Measurements from ENCODE around the gene TRABD2A.

The TRABD2A gene

GRCh38 chr2:84846741-84847142 lies 34.1 kb downstream of the TRABD2A start:
- TF ChIP-seq, protein P1, sequence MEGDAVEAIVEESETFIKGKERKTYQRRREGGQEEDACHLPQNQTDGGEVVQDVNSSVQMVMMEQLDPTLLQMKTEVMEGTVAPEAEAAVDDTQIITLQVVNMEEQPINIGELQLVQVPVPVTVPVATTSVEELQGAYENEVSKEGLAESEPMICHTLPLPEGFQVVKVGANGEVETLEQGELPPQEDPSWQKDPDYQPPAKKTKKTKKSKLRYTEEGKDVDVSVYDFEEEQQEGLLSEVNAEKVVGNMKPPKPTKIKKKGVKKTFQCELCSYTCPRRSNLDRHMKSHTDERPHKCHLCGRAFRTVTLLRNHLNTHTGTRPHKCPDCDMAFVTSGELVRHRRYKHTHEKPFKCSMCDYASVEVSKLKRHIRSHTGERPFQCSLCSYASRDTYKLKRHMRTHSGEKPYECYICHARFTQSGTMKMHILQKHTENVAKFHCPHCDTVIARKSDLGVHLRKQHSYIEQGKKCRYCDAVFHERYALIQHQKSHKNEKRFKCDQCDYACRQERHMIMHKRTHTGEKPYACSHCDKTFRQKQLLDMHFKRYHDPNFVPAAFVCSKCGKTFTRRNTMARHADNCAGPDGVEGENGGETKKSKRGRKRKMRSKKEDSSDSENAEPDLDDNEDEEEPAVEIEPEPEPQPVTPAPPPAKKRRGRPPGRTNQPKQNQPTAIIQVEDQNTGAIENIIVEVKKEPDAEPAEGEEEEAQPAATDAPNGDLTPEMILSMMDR (IDR thresholded peaks at IDR 0.05; ENCODE audit: low read depth, low read length), result no peak
- H3K4me3 ChIP-seq (ENCODE audit: low read depth, low read length), result no peak overlapping the region

DNA sequence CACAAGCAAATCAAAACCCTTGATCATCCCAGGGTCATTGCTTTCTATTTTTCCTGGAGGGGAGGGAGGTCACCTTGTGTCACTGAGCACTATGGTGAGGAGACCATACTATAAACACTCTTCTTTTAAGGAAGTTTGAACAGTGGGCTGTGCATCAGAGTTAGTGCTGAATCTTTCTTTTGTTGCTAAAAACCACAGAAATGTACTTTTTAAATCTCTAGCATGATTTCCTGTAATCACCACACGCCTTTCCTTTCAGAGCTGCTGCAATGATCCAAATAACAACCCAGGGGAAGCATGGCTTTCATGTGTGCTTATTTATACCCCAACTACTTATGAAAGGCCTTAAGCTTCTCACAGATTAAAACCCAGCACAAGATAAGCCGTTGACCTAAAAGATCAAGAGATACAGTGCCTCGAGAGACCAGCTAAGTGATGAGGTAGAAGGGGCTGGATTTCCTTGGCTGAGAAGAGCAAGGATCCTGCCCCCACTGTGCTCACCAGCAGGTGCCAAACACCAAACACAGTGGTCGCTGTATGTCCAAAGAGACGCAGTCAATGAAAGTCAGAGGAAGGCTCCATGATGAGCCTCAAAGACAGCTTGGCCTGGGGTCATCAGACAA lies 34.7 kb downstream of the TRABD2A start:
- TF ChIP-seq, protein P1 (IDR thresholded peaks at IDR 0.05; ENCODE audit: low read depth, low read length), result no peak
- no peak overlapping the region for H3K4me3 ChIP-seq (ENCODE audit: low read depth, low read length)

DNA sequence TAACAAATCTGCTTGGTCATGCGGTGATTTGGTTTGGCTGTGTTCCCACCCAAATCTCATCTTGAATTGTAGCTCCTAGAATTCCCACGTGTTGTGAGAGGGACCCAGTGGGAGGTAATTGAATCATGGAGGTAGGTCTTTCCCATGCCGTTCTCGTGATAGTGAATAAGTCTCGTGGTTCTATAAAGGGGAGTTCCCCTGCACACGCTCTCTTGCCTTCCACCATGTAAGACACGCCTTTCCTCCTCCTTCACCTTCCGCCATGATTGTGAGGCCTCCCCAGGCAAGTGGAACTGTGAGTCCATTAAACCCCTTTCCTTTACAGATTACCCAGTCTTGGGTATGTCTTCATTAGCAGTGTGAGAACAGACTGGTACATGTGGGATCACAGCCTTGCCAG lies 36.7 kb downstream of the TRABD2A start:
- H3K4me3 ChIP-seq (ENCODE audit: low read depth, low read length), result no peak overlapping the region
- TF ChIP-seq, protein P1 (IDR thresholded peaks at IDR 0.05; ENCODE audit: low read depth, low read length), result no peak

- no peak overlapping the region for H3K4me3 ChIP-seq (ENCODE audit: low read depth, low read length)
- TF ChIP-seq, protein P1 (IDR thresholded peaks at IDR 0.05; ENCODE audit: low read depth, low read length), result no peak
Observed at GRCh38 chr2:84841577-84841976, 39.3 kb downstream of the TRABD2A start.

DNA sequence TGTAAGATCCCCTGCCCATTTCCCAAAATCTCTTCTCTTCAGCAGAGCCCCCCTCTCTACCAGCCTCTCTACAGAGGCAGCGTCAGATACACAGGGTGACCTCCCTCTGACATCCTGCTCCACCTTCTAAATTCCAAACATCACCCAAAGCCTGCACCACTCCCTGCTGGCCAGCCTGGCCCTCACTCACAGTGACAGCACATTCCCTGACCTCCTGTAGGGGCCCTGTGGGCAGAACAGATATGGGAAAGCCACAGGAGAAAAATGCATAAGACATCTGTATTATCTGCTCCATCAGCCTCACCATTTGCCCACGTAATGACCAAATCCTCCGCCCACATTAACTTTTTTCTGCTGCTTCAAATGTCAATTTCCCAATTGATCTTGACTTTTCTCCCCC lies 40.6 kb downstream of the TRABD2A start:
- H3K4me3 ChIP-seq (ENCODE audit: low read depth, low read length), result no peak overlapping the region
- TF ChIP-seq, protein P1 (IDR thresholded peaks at IDR 0.05; ENCODE audit: low read depth, low read length), result no peak

DNA sequence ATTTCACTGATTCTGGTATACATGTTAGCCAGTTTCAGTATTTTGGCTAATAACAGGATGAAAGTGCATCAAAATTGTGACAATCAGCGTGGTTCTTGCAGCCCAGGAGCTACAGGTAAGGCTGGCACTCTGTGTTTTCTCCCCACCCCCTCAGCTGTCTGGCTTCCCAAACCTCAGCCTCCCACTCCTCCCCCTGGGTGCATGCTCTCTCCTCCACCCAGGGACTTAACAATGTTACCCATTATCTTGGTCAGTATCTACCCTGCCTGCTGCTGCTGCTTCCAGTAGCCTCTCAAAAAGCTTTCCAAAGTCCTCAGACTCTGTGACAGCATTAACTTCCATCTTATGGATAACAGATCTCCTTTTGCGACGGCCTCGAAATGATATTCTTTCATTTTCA lies 41.0 kb downstream of the TRABD2A start:
- TF ChIP-seq, protein P1 (IDR thresholded peaks at IDR 0.05; ENCODE audit: low read depth, low read length), result no peak
- H3K4me3 ChIP-seq (ENCODE audit: low read depth, low read length), result no peak overlapping the region

DNA sequence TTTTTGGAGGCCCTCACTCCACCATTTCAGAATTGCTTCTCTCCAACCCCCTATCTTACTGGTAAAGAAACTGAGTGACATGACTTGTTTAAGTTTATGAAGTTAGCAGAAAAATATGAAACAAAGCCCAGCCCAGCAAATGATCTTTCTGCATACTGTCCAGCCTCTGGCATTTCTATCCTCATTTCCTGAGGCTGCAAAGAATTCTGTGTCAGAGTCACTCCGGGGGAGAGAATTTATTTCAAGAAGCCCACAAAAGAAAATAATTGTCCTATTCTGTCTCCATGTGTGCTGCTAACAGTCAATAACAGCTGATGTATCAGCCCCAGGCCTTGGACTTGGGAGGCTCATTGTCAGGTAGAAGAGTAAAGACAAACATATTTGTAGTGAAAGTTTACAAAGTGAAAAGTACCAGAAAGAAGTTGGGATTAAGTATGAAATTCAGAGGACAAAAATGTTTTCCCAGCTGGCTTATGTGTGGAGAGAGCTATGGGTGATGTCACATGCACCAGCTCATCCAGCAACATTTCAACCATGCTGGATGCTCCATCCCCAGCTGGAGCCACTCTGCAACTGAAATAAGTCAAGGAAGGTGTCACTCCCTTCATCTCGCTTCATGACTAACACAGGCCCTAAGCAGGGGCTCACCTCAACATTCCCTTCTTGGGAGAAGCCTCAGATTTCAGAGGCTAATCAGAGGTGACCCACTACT lies 42.3 kb downstream of the TRABD2A start:
- TF ChIP-seq, protein P1 (IDR thresholded peaks at IDR 0.05; ENCODE audit: low read depth, low read length), result no peak
- no peak overlapping the region for H3K4me3 ChIP-seq (ENCODE audit: low read depth, low read length)
